Retinal pigment epithelial cell (primary cell): ENCODE measurements around the gene USP2.

Source experiments
- DNase-seq: peaks from one replicate; pipeline ENCODE4 v3.0.0-alpha.2; 2010; ENCODE audit warnings: low read depth
- H3K4me3 ChIP-seq: 2 replicates; pipeline ENCODE4 v1.5.1; 2011; ENCODE audit warnings: mild to moderate bottlenecking, low read length, control low read depth, moderate library complexity
- CTCF ChIP-seq: conservative IDR thresholded peaks from 2 replicates; pipeline ENCODE4 v1.5.1; 2011; ENCODE audit warnings: low read depth, low read length, control low read depth, inconsistent platforms

The USP2 gene

GRCh38 chr11:119324189-119324588, 57.3 kb downstream of the USP2 start:
- no peak for TF ChIP-seq CTCF
- no peak overlapping the region for H3K4me3 ChIP-seq
- no peak for DNase-seq

DNA sequence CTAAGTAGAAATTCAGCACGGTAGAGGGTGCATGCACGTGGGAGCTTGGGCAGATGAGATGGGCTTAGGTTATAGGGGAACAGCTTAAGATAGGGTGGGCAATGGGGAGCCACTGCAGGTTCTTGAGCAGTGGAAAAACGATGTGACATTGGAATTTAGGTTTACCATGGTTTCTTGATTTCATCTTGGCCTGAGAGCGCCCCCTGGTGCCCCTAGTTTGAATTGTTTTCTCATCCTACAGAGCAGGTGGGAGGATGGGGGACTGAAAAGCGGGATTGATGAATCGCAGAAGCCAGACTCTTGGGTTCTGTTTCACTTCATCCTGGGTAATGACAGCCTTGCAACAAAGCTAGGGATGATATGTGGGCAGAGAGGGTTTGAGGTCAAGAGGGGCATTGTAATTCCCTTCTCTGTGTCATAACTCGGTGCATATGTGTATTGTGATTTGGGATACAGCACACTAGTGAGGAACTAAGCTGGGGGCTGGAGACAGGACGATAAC, 57.9 kb downstream of the USP2 start:
- TF ChIP-seq CTCF, result peak; percentile 81
- H3K4me3 ChIP-seq, result no peak overlapping the region
- no peak for DNase-seq

DNA sequence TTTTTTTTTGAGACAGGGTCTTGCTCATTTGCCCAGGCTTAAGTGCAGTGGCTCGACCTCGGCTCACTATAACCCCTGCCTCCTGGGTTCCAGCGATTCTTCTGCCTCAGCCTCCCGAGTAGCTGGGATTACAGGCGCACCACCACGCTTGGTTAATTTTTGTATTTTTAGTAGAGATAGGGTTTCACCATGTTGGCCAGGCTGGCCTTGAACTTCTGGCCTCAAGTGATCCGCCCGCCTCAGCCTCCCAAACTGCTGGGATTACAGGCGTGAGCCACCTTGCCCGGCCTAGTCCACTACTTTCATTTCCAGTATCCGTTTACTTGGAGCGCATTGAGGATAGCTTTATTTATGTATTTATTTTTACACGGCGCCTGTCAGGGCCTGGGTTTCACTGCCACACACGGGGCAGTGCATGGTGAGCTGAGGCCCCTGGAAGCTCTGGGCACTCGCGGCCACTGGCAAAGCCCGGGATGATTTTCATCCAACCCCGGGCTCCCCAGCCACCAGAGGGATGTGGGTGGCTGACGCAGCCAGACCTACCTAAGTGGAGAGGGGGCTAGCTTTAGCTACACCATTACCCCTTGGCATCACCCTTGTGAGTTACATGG, 58.5 kb downstream of the USP2 start:
- DNase-seq, result no peak
- H3K4me3 ChIP-seq, result no peak overlapping the region
- no peak for TF ChIP-seq CTCF

- peak; percentile 3 for TF ChIP-seq CTCF
- DNase-seq, result no peak
- no peak overlapping the region for H3K4me3 ChIP-seq
Observed at GRCh38 chr11:119322360-119322739, 59.1 kb downstream of the USP2 start.

- TF ChIP-seq CTCF, result no peak
- H3K4me3 ChIP-seq, result peak overlapping the region; percentile 46
- no peak for DNase-seq
Observed at GRCh38 chr11:119320776-119321524, 60.5 kb downstream of the USP2 start.

DNA sequence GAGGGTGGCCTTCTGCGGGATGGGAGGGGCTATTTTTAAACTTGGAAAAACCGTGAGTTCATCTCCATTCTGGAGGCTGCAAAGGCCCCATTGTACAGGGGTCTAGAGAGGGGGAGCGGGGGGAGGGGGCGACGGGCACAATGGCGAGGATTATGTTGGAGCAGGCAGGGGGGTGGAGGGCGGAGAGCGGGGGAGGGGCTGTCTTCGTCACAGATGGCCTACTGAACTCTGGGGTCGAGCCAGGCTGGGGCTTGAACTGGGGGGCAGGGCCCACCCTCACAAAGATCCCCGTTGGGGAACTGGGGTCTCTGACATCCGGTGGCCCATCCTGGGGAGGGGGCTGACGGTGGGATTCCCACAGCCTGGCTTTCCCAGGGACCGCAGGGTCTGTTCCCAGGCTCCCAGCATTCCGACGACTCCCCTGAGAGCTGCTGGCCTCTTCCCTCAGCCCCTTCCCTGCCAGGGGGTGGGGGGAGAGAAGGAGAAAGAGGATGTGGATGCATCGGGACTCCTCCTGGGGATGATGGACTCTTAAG, 61.2 kb downstream of the USP2 start:
- peak overlapping the region; percentile 46 for H3K4me3 ChIP-seq
- no peak for TF ChIP-seq CTCF
- DNase-seq, result no peak
